ENCODE results near the gene CPLANE1.
"Not testable (repeated sequence)": the region's sequence is repeated elsewhere in the genome, so short reads cannot be mapped to it uniquely, and the experiment has no call there.

Gene CPLANE1

GRCh38 chr5:37187465-37187977 lies 61.7 kb downstream of the CPLANE1 start:
- Mint-ChIP-seq H3K4me3 (no peak overlapping the region), H3K9me3 (no peaks in the 10 kb centered on the region), H3K4me1 (peaks cover 6% of the 10 kb centered on the region), H3K36me3 (peaks cover 12% of the 10 kb centered on the region), H3K27ac (no peak overlapping the region), H3K27me3 (no peaks in the 10 kb centered on the region)
- ATAC-seq, result no peak

- Mint-ChIP-seq H3K4me1 (peaks cover 14% of the 10 kb centered on the region), H3K36me3 (peaks cover 14% of the 10 kb centered on the region), H3K4me3 (no peak overlapping the region), H3K27ac (no peak overlapping the region), H3K9me3 (no peaks in the 10 kb centered on the region), H3K27me3 (no peaks in the 10 kb centered on the region)
- ATAC-seq, result peak; percentile 96
These were observed 64.3 kb downstream of the CPLANE1 start for GRCh38 chr5:37184748-37185364.

- peaks cover 14% of the 10 kb centered on the region for H3K4me1 Mint-ChIP-seq
- no peaks in the 10 kb centered on the region for H3K27me3 Mint-ChIP-seq
- no peak for ATAC-seq
- H3K36me3 Mint-ChIP-seq, result peaks cover 13% of the 10 kb centered on the region
- no peak overlapping the region for H3K27ac Mint-ChIP-seq
- no peaks in the 10 kb centered on the region for H3K9me3 Mint-ChIP-seq
- no peak overlapping the region for H3K4me3 Mint-ChIP-seq
These were observed 66.5 kb downstream of the CPLANE1 start for GRCh38 chr5:37182667-37183066.

- Mint-ChIP-seq H3K27me3 (no peaks in the 10 kb centered on the region), H3K27ac (no peak overlapping the region), H3K9me3 (no peaks in the 10 kb centered on the region), H3K4me1 (no peaks in the 10 kb centered on the region), H3K4me3 (no peak overlapping the region), H3K36me3 (peaks cover 63% of the 10 kb centered on the region)
- no peak for ATAC-seq
These were observed 74.2 kb downstream of the CPLANE1 start for GRCh38 chr5:37174928-37175327.

GRCh38 chr5:37172957-37173356 lies 76.2 kb downstream of the CPLANE1 start:
- H3K27ac Mint-ChIP-seq, result no peak overlapping the region
- H3K4me1 Mint-ChIP-seq, result no peaks in the 10 kb centered on the region
- H3K9me3 Mint-ChIP-seq, result no peaks in the 10 kb centered on the region
- ATAC-seq, result no peak
- no peak overlapping the region for H3K4me3 Mint-ChIP-seq
- no peaks in the 10 kb centered on the region for H3K27me3 Mint-ChIP-seq
- peaks cover 76% of the 10 kb centered on the region for H3K36me3 Mint-ChIP-seq

GRCh38 chr5:37170856-37171255 lies 78.3 kb downstream of the CPLANE1 start:
- Mint-ChIP-seq H3K4me1 (no peaks in the 10 kb centered on the region), H3K27ac (no peak overlapping the region), H3K36me3 (peaks cover 59% of the 10 kb centered on the region), H3K9me3 (no peaks in the 10 kb centered on the region), H3K4me3 (no peak overlapping the region), H3K27me3 (no peaks in the 10 kb centered on the region)
- no peak for ATAC-seq

- no peak overlapping the region for H3K4me3 Mint-ChIP-seq
- ATAC-seq, result no peak
- H3K9me3 Mint-ChIP-seq, result no peaks in the 10 kb centered on the region
- H3K27ac Mint-ChIP-seq, result no peak overlapping the region
- peaks cover 40% of the 10 kb centered on the region for H3K36me3 Mint-ChIP-seq
- no peaks in the 10 kb centered on the region for H3K4me1 Mint-ChIP-seq
- no peaks in the 10 kb centered on the region for H3K27me3 Mint-ChIP-seq
These were observed 83.0 kb downstream of the CPLANE1 start for GRCh38 chr5:37166197-37166596.

- H3K27me3 Mint-ChIP-seq, result no peaks in the 10 kb centered on the region
- H3K9me3 Mint-ChIP-seq, result no peaks in the 10 kb centered on the region
- H3K27ac Mint-ChIP-seq, result no peak overlapping the region
- H3K4me1 Mint-ChIP-seq, result no peaks in the 10 kb centered on the region
- H3K4me3 Mint-ChIP-seq, result no peak overlapping the region
- ATAC-seq, result no peak
- peaks cover 38% of the 10 kb centered on the region for H3K36me3 Mint-ChIP-seq
These were observed 83.4 kb downstream of the CPLANE1 start for GRCh38 chr5:37165761-37166160.

- Mint-ChIP-seq H3K36me3 (peaks cover 37% of the 10 kb centered on the region), H3K27ac (no peak overlapping the region), H3K27me3 (no peaks in the 10 kb centered on the region), H3K4me1 (no peaks in the 10 kb centered on the region), H3K4me3 (no peak overlapping the region), H3K9me3 (no peaks in the 10 kb centered on the region)
- no peak for ATAC-seq
These were observed 95.5 kb downstream of the CPLANE1 start for GRCh38 chr5:37153661-37154060.

- no peaks in the 10 kb centered on the region for H3K27me3 Mint-ChIP-seq
- H3K36me3 Mint-ChIP-seq, result peaks cover 55% of the 10 kb centered on the region
- H3K9me3 Mint-ChIP-seq, result peaks cover 5% of the 10 kb centered on the region
- no peak overlapping the region for H3K27ac Mint-ChIP-seq
- H3K4me1 Mint-ChIP-seq, result no peaks in the 10 kb centered on the region
- H3K4me3 Mint-ChIP-seq, result no peak overlapping the region
- ATAC-seq, result no peak
These were observed 102.3 kb downstream of the CPLANE1 start for GRCh38 chr5:37146896-37147295.

GRCh38 chr5:37136694-37137093 lies 112.5 kb downstream of the CPLANE1 start:
- H3K36me3 Mint-ChIP-seq, result peaks cover 70% of the 10 kb centered on the region
- no peaks in the 10 kb centered on the region for H3K4me1 Mint-ChIP-seq
- H3K4me3 Mint-ChIP-seq, result no peak overlapping the region
- H3K9me3 Mint-ChIP-seq, result peaks cover 17% of the 10 kb centered on the region
- H3K27ac Mint-ChIP-seq, result no peak overlapping the region
- H3K27me3 Mint-ChIP-seq, result no peaks in the 10 kb centered on the region
- no peak for ATAC-seq

GRCh38 chr5:37135312-37135711 lies 113.9 kb downstream of the CPLANE1 start:
- not testable (repeated sequence) for H3K27me3 Mint-ChIP-seq, H3K4me3 Mint-ChIP-seq, H3K27ac Mint-ChIP-seq, H3K4me1 Mint-ChIP-seq, ATAC-seq
- H3K9me3 Mint-ChIP-seq, result peaks cover 17% of the 10 kb centered on the region
- peaks cover 66% of the 10 kb centered on the region for H3K36me3 Mint-ChIP-seq

GRCh38 chr5:37133939-37134338 lies 115.2 kb downstream of the CPLANE1 start:
- no peak overlapping the region for H3K27ac Mint-ChIP-seq

GRCh38 chr5:37132646-37133045 lies 116.5 kb downstream of the CPLANE1 start:
- no peak overlapping the region for H3K4me3 Mint-ChIP-seq
- H3K27ac Mint-ChIP-seq, result no peak overlapping the region
- no peaks in the 10 kb centered on the region for H3K4me1 Mint-ChIP-seq
- H3K36me3 Mint-ChIP-seq, result peaks cover 71% of the 10 kb centered on the region
- peaks cover 20% of the 10 kb centered on the region for H3K9me3 Mint-ChIP-seq
- ATAC-seq, result no peak
- no peaks in the 10 kb centered on the region for H3K27me3 Mint-ChIP-seq

More at GRCh38 chr5:37133939-37134338, 115.2 kb downstream of the CPLANE1 start:
- H3K4me1 Mint-ChIP-seq, result no peaks in the 10 kb centered on the region
- no peak overlapping the region for H3K4me3 Mint-ChIP-seq
- no peak for ATAC-seq
- no peaks in the 10 kb centered on the region for H3K27me3 Mint-ChIP-seq
- H3K9me3 Mint-ChIP-seq, result peaks cover 20% of the 10 kb centered on the region
- peaks cover 71% of the 10 kb centered on the region for H3K36me3 Mint-ChIP-seq

- ATAC-seq, result peak; percentile 51
- H3K27ac Mint-ChIP-seq, result no peak overlapping the region
- no peaks in the 10 kb centered on the region for H3K27me3 Mint-ChIP-seq
- H3K36me3 Mint-ChIP-seq, result peaks cover 41% of the 10 kb centered on the region
- H3K9me3 Mint-ChIP-seq, result no peaks in the 10 kb centered on the region
- H3K4me1 Mint-ChIP-seq, result peaks cover 10% of the 10 kb centered on the region
- no peak overlapping the region for H3K4me3 Mint-ChIP-seq
These were observed 127.7 kb downstream of the CPLANE1 start for GRCh38 chr5:37121465-37121864.

- Mint-ChIP-seq H3K4me1 (peaks cover 10% of the 10 kb centered on the region), H3K36me3 (peaks cover 41% of the 10 kb centered on the region), H3K4me3 (no peak overlapping the region), H3K27ac (no peak overlapping the region), H3K27me3 (no peaks in the 10 kb centered on the region), H3K9me3 (no peaks in the 10 kb centered on the region)
- ATAC-seq, result no peak
These were observed 128.1 kb downstream of the CPLANE1 start for GRCh38 chr5:37121027-37121426.
